Stimulated activated CD4-positive, alpha-beta T cell treated with anti-CD3 and anti-CD28 coated beads, Interleukin-15, amount 100 ng/mL, for 24 hours (primary cell): Measurements from ENCODE around the gene ADGRD2.

ENCODE experiments used
- DNase-seq: peaks from one replicate; pipeline ENCODE4 v3.0.0-alpha.2; 2020

Gene ADGRD2

DNA sequence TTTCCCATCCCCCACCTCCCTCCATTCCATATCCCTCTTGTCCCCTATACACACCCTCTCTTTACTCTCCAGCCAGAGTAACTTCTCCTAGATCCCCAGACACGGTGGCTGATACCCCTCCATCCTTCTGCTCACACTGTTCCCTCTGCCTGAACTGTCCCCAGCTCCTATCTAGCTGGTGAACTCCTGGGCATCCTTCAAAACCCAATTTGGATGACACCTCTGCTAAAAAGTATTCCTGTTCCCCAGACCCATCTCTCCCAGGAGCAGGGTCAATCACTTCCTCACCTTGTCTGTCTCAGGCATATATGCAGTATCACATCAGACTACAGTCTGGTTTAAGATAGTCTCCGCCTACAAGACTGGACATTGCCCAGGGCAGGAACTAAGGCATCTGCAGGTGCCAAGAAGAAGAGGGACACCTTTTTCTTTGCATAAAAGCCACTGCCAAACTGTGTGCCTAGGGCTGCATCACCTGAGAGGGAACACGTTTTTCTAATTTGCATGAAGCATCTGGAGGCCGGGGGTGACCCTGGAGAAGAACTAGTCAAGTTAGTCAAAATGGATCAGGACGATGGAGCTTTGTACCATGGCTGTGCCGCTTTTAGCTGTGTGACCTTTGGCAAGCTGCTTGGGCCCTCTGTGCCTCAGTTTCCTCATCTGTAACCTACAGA, 29.8 kb downstream of the ADGRD2 start:
- DNase-seq: no peak

DNA sequence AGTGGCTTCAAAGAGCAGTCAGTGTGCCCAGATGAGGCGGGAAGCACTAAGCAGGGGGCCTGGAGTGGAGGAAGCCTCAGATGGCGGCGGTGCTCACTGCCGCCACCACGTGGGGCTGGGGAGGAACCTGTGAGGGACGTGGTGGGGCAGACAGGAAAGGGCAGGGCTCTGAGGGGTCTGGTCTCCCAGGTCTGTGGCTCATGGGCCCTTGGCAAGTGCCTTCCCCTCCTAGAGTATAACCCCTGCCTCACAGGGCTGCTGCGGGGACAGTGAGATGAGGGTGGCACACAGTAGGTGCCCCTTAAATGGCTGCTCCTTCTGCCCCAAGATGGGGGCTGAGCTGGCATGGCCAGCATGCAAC, 30.4 kb downstream of the ADGRD2 start:
- DNase-seq: no peak

DNA sequence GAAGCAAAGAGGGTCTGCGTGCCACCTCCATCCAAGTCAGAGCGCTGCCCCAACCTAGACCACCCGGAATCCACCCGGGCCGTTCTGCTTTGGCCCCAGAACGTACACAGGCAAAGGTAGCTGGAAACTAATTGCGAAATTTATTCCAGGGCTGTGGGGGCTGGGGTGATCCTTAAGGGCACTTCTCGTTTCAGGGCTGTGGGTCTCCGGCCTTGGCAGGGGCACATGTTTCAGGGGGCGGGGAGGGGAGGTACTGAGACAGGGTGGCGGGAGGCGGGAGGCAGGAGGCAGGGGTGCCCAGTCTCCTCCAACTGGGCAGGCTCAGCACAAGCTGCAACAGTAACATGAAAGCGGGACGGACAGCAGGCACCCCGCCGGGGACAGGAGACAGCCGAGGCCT, 30.9 kb downstream of the ADGRD2 start:
- no peak for DNase-seq

DNA sequence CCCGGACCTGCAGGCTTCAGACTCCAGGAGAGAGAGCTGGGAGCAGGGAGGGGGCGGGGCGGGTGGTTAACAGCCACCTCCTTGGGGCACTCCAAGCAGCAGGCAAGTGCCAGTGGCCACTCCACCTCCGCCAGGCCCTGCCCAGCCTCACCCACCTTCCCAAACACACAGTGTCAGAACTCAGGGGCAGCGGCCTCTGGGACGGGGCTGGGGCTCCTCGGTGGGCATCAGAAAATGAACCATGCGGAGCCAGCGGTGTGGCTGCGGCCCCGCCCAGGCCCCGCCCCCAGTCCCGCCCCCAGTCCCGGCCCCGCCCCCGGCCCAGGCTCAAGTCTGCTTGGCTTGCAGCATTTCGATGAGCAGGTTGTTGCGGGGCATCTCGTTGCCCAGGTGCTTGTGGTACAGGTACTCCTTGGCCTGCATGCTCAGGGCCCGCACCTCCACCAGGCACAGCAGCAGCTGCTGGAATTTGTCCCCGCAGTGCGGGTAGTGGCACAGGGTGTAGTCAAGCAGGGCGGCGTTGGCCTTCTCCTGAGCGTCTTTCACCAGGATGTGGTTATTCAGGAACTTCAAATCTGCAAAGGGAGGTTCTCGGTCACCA, 32.3 kb downstream of the ADGRD2 start:
- DNase-seq: no peak

DNA sequence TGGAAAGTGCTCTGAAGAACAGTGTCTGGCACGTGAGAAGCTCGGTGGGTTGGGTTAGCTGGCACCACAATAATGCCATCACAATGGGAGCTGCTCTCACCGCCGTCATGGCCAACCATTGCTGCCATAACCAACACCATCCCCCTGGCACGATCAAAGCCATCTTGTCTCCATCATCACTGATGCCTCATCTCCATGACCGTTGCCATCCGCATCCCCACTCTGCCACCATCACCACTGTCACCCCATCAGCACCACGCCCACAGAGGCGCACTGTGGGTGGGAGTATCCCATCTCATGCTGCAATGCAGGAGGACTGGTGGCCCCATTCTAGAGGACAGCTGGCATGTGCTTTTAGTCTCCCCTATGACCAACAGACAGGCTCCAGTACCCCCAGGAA, 33.2 kb downstream of the ADGRD2 start:
- no peak for DNase-seq

DNA sequence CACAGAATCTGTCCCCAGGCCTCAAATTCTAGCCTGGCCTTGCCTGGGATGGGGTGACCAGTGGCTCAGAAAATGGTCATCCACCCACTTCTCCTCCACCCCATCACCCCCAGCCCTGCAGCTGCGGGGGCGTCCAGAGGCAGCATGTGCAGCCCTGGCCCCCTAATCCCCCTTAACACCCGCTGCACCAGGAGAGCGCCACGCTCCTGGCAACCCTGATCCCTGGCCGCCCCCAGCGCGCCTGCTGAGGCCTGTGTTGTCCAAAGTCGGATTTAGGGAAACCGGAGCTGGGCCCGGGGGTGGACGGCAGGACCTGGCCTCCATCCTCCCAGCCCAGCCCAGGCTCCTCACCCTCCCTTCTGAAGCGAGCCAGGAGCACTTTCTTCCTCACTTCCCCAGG, 35.0 kb downstream of the ADGRD2 start:
- DNase-seq: no peak

DNA sequence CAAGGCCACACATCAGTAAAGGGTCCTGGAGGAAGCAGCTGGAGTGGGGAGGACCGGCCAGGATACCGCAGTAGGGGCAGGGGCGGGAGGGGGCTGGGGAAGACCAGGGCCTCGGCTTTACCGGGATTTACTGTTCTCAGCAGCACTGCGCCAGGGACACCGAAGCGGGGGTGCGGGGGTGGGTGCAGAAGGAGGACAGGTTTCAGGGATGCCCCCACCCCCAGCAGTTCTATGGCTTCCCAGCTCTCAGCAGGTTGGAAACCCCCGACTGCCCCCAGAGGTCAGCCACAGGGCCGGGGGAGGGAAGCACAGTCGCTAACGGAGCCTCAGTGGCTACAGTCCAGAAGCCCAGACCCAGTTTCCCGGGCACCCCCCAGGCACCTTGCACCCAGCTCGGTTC, 35.7 kb downstream of the ADGRD2 start:
- DNase-seq: no peak

DNA sequence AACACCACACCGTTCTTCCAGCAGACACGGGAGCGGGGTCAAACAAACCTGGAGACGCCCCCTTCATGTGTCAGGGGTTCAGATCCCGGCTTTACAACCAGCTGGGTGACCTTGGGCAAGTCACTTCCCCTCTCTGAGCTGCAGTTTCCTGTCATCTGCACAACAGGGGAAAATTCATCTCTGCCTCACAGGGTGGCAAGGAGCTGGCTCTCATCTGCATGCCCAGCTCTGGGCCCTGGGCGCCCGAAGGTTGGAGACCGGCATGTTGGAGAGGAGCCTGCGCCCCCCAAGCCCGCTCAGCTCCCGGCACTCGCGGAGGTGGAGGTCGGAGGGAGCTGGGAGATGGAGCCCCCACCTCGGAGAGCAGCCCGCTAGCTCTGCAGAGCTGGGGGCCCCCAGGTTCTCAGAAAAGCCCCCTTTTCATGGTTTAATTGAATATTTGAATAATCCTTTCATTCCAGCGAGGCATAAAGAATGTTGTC, 36.6 kb downstream of the ADGRD2 start:
- no peak for DNase-seq

DNA sequence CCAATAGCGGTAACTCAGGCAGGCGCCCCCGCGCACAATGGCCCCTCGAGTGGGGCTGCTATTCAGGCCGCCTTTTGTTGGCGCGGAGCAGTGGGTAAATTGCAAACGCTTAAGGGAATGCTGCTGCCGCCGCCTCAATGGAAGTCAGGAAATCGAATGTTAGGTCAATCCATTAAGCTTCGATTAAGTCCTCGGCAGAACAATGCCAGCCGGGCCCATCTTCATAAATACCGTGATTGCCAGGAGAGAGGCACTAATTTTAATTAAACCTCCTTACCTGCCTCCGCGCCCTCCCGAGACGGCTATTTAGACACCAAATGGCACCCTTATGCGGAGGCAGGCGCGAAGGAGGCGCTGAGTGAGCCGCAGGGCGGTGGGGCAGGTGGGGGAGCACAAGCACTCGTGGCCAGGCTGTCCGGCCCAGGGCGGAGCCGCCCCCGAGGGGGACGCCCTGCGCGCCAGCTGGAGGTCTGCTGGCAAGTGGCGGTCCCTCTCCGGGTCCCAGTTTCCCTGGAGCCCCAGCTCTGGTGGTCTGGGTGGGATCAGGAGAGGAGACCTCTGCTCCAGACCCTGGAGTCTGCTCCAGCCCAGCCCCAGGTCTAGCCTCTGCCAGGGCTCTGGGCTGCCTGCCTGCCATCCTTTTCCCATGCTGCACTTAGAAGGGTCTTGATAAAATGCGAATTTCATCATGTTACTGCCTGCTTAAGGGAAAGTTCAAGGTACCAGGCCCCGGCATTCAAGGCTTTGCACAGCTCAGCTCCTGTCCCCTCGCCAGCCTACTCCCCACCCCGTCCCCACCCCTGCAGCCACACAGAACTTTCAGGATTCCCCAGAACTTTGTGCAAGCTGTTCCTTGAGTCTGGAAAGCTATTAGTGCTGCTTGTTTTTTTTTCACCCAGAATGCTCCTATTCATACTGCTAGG, 37.3 kb downstream of the ADGRD2 start:
- DNase-seq: no peak

DNA sequence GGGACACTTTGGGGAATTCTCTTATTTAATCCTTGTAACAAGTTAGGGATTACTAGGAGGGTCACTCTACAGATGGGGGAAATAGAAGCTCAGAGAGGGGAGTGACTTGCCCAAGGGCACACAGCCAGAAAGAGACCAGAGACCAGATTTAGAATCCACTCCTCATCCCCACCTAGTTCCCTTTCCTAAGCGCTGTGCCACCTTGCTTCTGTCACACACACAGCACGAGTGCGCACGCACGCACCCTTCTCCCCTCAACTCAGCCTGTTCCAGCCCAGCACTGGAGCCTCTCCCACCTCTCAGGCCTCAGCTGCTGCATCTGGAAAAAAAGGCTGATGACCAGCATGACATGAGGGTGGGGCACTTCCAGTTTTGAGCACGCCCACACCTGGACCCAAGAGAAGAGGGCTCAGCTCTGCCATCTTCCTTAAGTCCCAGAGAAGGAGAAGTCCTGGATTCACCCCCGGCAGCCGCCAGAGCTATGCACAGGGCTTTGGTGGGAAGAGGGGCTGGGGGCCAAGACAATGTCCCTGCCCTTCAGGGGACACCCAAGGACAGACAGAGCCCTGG, 38.5 kb downstream of the ADGRD2 start:
- no peak for DNase-seq

DNA sequence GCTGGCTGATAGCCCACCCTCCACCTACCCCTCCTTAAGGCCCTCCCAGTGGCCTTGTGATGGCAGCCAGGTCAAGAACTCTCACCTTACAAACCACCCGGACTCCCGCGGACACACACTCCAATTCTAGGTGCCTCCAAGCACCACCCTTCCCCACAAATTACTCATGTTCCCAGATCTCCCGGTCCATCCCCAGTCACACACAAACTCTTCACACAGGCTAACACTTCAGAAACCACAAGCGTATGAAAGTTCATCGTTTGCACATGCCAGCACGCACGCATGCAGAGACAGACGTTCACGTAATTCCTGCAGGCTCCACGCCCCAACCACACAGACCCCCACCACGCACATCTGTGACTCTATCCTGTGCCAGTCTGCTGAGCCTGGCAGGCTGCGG, 39.0 kb downstream of the ADGRD2 start:
- no peak for DNase-seq

DNA sequence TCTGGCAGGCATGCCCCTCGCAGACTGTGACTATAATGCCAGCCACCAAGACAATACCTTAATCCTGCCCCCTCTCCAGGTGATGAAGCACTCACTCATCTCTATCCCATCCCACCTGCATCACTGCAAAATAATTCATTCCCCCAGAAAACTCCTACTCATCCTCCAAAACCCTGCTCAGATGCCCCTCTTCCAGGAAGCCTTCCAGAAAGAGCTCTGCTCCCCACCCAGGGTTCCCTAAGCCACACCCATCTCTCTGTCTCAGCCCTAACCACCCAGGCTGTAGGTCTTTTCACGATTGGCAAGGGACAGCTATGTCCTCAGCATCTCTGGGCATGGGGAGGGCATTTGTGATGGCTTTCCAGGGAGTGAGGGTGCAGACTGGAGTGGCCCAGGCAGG, 39.8 kb downstream of the ADGRD2 start:
- DNase-seq: no peak

DNA sequence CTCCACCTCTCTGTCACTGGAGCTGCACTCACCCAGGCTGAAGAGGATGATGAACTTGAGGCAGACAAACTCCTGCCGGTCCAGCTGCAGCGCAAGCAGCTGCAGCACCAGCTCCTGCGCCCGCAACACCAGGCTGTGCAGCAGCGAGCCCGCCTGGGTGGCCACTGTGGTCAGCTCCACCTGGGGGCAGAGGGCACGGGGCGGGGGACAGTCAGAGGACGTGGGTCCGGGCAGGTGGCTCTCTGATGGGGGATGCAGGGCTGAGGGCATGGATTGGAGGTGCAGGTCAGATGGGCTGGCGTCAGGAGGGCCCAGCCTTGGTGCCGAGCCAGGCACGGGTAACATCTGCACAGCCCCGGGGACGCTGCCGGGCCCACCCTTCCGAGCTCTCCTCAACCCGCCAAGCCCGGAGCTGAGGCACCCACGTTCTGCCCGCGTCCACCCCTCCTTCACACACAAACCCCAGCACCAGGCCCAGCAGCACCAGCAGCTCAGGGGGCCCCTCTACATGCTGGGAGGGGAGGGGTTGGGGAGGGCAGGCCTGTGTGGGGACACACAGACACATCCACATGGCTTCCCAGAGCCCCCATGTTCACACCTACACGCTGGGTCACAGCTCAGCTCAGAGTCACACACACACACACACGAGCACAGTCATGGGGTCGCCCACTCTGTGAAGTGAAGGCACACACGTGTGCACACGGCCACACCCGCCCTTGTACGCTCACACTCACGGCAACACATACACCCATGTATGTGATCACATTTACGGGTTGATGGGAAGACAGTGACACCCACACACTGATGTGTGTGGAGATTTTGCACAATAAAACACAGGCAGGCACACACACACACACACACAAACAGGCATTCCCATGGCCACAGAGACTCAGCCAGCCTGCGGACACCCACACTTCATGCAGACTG, 41.1 kb downstream of the ADGRD2 start:
- DNase-seq: no peak

DNA sequence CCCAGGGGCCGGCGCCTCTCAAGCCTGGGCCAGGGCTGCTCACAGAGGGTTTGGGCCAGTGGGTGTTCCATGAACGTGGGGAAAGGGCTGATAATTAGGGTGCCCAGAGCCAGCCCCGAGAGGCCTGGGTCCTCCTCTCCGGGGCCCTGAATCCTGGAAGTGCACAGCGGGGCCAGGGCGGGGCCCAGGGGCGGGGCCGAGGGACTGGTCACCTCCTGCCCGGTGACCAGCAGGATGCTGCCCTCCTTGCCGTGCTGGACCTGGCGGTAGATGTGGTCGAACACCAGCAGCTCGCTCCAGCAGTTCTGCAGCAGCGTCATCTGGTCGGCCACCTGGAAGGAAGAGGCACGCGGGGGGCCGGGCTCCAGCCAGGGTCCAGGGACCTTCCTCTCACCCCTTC, 42.6 kb downstream of the ADGRD2 start:
- DNase-seq: no peak

DNA sequence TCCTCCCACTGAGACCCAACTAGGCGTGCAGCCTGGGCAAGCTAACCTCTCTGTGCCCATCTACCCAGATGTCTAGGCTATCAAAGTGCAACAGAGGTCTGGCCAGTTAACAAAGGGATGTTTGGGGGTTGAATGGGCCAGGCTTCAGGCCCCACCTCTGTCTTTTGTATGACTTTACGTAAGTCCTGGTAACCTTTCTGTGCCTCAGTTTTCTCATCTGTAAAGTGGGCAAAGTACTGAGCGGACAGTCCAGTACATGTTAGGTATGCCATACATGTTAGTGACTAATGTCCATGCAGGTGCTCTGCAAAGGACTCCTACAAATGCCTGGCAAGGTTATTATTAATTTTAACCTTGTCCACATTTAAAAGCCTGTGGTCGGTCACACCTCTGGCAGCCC, 43.0 kb downstream of the ADGRD2 start:
- DNase-seq: no peak

DNA sequence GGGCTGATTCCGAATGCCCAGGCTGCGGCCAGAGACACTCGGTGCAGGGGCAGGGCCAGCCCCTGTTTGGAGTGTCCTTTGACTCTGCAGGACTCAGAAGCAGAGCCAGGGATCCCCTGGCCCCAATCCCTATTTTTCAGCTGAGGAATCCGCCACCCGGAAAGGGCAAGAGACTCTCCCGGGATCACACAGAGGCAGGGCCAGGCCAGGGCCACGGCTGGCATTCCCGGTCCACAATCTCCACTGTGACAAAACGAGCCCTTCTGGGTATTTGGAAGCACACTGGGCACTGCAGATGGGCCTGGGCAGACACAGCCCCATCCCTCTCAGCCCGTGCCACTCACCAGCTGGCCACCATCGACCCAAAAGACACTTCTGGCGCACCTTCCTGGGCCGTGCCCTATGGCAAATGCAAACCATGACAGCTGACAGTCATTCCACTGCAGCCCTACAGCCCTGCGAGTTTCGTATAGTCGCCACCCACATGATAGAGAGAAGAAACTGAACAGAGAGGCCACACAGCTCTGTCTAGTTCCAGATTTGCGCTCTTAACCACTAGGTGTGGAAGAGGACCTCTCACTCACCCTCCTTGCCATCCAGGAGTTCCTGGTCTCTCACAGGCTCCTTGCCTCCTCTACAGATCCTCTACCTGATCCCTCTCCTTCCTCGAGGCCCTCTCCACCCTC, 43.7 kb downstream of the ADGRD2 start:
- no peak for DNase-seq

DNA sequence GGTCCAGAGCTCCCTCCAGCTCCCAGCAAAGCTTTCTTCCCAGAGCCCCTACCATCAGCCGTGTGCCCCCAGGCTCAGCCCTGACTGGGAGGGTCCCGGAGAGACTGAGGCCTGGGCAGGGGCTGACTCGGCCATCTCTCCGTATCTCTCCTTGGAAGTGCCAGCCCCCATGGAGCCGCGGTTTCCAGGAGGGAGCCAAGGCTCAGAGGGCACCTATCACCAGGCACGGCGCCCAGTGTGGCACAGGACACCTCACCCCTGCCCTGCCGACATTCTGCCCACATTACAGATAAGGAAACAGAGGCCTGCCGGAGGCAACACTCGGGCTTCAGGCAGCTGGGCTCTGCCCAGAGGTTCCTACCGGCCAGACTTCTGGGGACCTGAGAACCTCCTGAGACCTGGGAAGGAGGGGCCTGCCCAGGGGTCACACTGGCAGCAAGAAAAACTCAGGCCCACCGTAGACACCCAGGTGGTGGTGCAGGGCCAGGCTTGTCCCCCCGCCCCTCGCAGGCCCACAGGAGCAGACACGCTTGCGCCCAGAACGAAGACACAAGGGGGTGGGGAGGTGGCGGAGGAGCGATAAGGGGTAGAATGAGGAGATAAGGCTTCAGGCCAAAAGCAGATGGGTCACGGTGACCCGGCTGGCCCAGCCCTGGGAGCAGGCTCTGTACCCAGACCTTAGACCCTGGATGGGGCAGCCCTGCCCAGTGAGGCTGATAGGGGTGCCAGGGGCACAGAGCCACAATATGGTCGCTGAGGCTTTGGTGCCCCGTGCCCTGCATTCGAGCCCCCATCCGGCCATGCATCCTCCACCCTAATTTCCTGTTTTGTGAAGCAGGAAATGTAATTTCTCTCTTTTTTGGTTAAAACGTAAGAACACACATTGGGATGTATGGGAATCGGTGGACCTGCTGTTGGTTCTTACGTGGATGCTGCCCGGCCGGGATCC, 45.1 kb downstream of the ADGRD2 start:
- no peak for DNase-seq

DNA sequence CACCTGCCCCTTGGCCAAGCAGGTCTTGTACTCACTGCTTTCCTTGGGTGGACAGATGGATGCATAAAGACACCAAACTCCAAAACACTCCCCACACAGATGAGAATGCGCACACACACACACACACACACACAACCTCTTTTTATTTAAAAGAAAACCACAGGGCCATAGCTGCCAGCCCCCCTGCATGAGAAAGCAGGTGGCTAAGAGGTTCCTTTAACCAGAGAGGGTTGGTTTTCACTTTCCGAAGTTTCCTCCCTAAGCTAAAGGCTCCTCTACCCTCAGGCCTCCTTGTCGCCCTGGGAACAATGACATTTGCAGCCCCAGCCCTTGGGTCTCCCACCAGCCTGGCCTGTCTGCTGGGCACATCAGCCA, 45.8 kb downstream of the ADGRD2 start:
- DNase-seq: no peak

DNA sequence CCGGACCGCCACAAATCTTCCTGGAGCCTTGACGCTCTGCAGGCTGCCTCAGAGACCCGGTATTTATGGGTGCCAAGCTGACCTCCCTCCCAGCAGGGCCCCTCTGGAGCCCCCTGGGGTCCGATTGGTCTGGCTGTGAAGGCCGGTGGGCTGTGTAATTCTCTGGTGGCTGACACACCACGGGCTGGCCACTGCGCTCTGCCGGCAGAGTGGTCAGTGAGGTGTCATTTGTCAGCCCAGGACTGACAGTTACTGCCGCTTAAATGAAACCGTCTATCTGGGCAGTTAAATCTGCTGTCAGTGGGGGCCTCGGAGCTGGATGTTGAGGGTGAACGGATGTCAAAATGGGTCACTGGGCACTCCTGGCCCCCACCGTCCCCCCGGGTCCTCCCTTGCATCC, 46.2 kb downstream of the ADGRD2 start:
- no peak for DNase-seq

DNA sequence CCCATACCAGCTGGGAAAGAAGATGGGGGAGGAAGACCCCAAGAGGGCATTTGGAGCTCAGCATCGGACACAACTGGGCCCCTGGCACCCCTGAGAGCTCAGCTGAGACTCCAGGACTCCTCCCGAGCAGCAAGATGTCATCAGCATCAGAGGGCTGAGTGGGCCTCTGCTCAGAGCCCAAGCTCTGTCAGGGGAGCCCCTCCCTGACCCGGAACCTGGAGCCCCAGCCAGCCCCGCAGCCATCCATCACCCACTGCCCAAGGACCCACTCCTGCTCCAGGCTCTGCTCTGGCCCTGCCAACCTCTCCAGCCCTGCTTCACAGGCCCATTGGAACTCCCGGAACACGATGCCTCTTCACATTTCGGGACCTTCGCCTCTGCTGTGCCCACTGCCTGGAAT, 47.2 kb downstream of the ADGRD2 start:
- no peak for DNase-seq

DNA sequence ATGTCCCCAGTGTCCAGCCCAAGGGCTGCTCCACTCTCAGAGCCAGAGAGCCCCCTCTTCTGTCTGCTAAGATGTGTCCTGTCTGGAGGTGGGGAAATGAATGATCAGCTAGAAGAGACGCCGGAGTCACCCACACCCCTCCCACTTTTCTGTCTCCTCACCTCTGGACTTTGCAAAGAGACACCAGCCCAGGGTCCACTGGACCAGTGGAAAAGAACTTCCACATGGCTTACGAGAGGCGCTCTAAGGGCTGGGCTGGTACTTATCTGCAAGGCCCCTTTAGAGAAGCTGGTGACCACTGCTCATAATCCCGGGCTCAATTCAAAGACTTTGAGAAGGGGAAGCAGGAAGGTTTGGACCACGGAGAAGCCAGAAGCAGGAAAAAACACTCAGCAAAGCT, 47.8 kb downstream of the ADGRD2 start:
- no peak for DNase-seq
